Caco-2 (cell line): ENCODE measurements around the gene OR2A14. TPM values are rescaled to one million over a fixed set of nuclear protein-coding genes. Genes with fewer than 3 reads are reported as not detected.

ENCODE experiments used
- BruUV-seq: library from RNA; stranded (reverse); fragments of 400-500 nt; replicated peaks from 2 replicates; lab custom pipeline; 2021; lab: Mats Ljungman, UMichigan
- CTCF ChIA-PET: fragments of 300-600 bp; sonication (Branson Sonifier 250); formaldehyde crosslinking; loops from one replicate; lab custom pipeline; 2022; ENCODE audit warnings: antibody characterized with exemption; lab: Charles Lee
- POLR2A ChIA-PET: fragments of 300-600 bp; sonication (Branson Sonifier 250); formaldehyde crosslinking; loops from one replicate; lab custom pipeline; 2022; ENCODE audit warnings: antibody characterized with exemption; lab: Charles Lee
- DNase-seq, 2 experiments: peaks; one replicate each; pipeline versions ENCODE4 v3.0.0 to v3.0.0-alpha.2; 2020 to 2022
- H3K27me3 ChIP-seq: replicated peaks from 2 replicates; pipeline ENCODE4 v1.6.0; 2011; ENCODE audit warnings: low read length; ENCODE audit not compliant: control insufficient read depth, insufficient read depth
- H3K36me3 ChIP-seq: 2 replicates; pipeline ENCODE4 v1.5.1; 2011; ENCODE audit warnings: low read length; ENCODE audit not compliant: control insufficient read depth, insufficient read depth
- H3K4me1 ChIP-seq: fragments of 250-450 bp; sonication (Bioruptor Pico); 2 replicates; pipeline ENCODE4 v1.5.1; 2020; ENCODE audit warnings: mild to moderate bottlenecking
- H3K4me3 ChIP-seq: 2 replicates; pipeline ENCODE4 v1.5.1; 2011; ENCODE audit warnings: low read depth, mild to moderate bottlenecking, control low read depth, low read length
- H3K9me3 ChIP-seq: fragments of 250-450 bp; sonication (Bioruptor Pico); 2 replicates; pipeline ENCODE4 v1.5.1; 2020; ENCODE audit warnings: mild to moderate bottlenecking, moderate library complexity
- H3K27ac Mint-ChIP-seq: one replicate; pipeline ENCODE4 v1.8.0; 2022; ENCODE audit warnings: mixed read lengths; ENCODE audit not compliant: unreplicated experiment
- H3K27me3 Mint-ChIP-seq: one replicate; pipeline ENCODE4 v1.8.0; 2022; ENCODE audit warnings: mixed read lengths; ENCODE audit not compliant: insufficient read depth, unreplicated experiment
- H3K36me3 Mint-ChIP-seq: one replicate; pipeline ENCODE4 v1.8.0; 2022; ENCODE audit warnings: mild to moderate bottlenecking, mixed read lengths; ENCODE audit not compliant: insufficient read depth, unreplicated experiment
- H3K4me1 Mint-ChIP-seq: one replicate; pipeline ENCODE4 v1.8.0; 2022; ENCODE audit warnings: low read depth, mixed read lengths; ENCODE audit not compliant: unreplicated experiment
- H3K4me3 Mint-ChIP-seq: one replicate; pipeline ENCODE4 v1.8.0; 2022; ENCODE audit warnings: mild to moderate bottlenecking, moderate library complexity, mixed read lengths; ENCODE audit not compliant: unreplicated experiment
- H3K9me3 Mint-ChIP-seq: one replicate; pipeline ENCODE4 v1.8.0; 2022; ENCODE audit warnings: mixed read lengths; ENCODE audit not compliant: unreplicated experiment
- intact Hi-C: fragments of 100-400 bp; cut with micrococcal nuclease; formaldehyde crosslinking; loops from one replicate; pipeline ENCODE4 v1.10.0; 2022; ENCODE audit not compliant: unreplicated experiment
- total RNA-seq: library from RNA; stranded (reverse); gene quantifications from 2 replicates; pipeline ENCODE4 v1.2.3, GENCODE V29; 2022
- TF ChIP-seq, protein P1 (sequence below), 2 experiments: fragments of 200-600 bp in 1 of 2; IDR thresholded peaks; 1 replicate in 1 of 2; 2 replicates in 1 of 2; pipeline versions ENCODE4 v1.5.1 to v1.8.0; 2011 to 2022; ENCODE audit warnings: antibody characterized with exemption in 1 of 2, control low read depth in 1 of 2, inconsistent platforms in 1 of 2, low read depth in 1 of 2, low read length in 1 of 2, mild to moderate bottlenecking in 1 of 2, moderate library complexity in 1 of 2; ENCODE audit not compliant: insufficient read depth in 1 of 2, severe bottlenecking in 1 of 2, unreplicated experiment in 1 of 2

The OR2A14 gene
- total RNA-seq, 1 experiment from 2014 or later: not detected

GRCh38 chr7:144134116-144134515 is 11.1 kb downstream of the OR2A14 start:
- no peaks in the 10 kb centered on the region for H3K4me1 ChIP-seq
- H3K4me1 Mint-ChIP-seq: no peaks in the 10 kb centered on the region
- H3K4me3 Mint-ChIP-seq: no peak overlapping the region
- DNase-seq: no peak
- CTCF ChIA-PET: no interaction called here
- no peaks in the 10 kb centered on the region for H3K36me3 Mint-ChIP-seq
- H3K36me3 ChIP-seq: no peaks in the 10 kb centered on the region
- no peaks in the 10 kb centered on the region for H3K27me3 Mint-ChIP-seq
- H3K27ac Mint-ChIP-seq: no peak overlapping the region
- no peak overlapping the region for H3K4me3 ChIP-seq
- POLR2A ChIA-PET: no interaction called here
- H3K9me3 ChIP-seq: no peaks in the 10 kb centered on the region
- intact Hi-C loops: no loop called here
- no TSS peak for BruUV-seq
- H3K9me3 Mint-ChIP-seq: no peaks in the 10 kb centered on the region
- H3K27me3 ChIP-seq: no peaks in the 10 kb centered on the region
- TF ChIP-seq, protein P1, sequence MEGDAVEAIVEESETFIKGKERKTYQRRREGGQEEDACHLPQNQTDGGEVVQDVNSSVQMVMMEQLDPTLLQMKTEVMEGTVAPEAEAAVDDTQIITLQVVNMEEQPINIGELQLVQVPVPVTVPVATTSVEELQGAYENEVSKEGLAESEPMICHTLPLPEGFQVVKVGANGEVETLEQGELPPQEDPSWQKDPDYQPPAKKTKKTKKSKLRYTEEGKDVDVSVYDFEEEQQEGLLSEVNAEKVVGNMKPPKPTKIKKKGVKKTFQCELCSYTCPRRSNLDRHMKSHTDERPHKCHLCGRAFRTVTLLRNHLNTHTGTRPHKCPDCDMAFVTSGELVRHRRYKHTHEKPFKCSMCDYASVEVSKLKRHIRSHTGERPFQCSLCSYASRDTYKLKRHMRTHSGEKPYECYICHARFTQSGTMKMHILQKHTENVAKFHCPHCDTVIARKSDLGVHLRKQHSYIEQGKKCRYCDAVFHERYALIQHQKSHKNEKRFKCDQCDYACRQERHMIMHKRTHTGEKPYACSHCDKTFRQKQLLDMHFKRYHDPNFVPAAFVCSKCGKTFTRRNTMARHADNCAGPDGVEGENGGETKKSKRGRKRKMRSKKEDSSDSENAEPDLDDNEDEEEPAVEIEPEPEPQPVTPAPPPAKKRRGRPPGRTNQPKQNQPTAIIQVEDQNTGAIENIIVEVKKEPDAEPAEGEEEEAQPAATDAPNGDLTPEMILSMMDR (IDR thresholded peaks at IDR 0.05; ENCODE audit: insufficient read depth in 1 of 2, low read depth in 1 of 2, low read length in 1 of 2, severe bottlenecking in 1 of 2, unreplicated experiment in 1 of 2): no peak

- intact Hi-C loops: no loop called here
- POLR2A ChIA-PET: no interaction called here
- TF ChIP-seq, protein P1 (IDR thresholded peaks at IDR 0.05; ENCODE audit: insufficient read depth in 1 of 2, low read depth in 1 of 2, low read length in 1 of 2, severe bottlenecking in 1 of 2, unreplicated experiment in 1 of 2): no peak
- Mint-ChIP-seq H3K36me3 (no peaks in the 10 kb centered on the region), H3K27me3 (no peaks in the 10 kb centered on the region), H3K4me3 (no peak overlapping the region), H3K9me3 (peaks cover 23% of the 10 kb centered on the region), H3K4me1 (no peaks in the 10 kb centered on the region), H3K27ac (no peak overlapping the region)
- CTCF ChIA-PET: no interaction called here
- H3K36me3 ChIP-seq: no peaks in the 10 kb centered on the region
- no peak for DNase-seq
- no TSS peak for BruUV-seq
- no peaks in the 10 kb centered on the region for H3K27me3 ChIP-seq
- H3K9me3 ChIP-seq: 0 out of 2 replicates have a peak, but pooled peaks cover 6% of the 10 kb centered on the region
- no peaks in the 10 kb centered on the region for H3K4me1 ChIP-seq
- no peak overlapping the region for H3K4me3 ChIP-seq
These were observed 14.5 kb downstream of the OR2A14 start for GRCh38 chr7:144137501-144137900.

DNA sequence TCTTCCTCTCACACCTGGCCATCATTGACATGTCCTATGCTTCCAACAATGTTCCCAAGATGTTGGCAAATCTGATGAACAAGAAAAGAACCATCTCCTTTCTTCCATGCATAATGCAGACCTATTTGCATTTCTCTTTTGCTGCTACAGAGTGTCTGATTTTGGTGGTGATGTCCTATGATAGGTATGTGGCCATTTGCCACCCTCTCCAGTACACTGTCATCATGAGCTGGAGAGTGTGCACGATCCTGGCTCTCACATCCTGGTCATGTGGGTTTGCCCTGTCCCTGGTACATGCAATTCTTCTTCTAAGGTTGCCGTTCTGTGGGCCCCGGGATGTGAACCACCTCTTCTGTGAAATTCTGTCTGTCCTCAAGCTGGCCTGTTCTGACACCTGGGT is 19.2 kb downstream of the OR2A14 start:
- Mint-ChIP-seq H3K4me1 (no peaks in the 10 kb centered on the region), H3K27ac (no peak overlapping the region), H3K36me3 (no peaks in the 10 kb centered on the region), H3K4me3 (no peak overlapping the region), H3K27me3 (no peaks in the 10 kb centered on the region), H3K9me3 (peaks cover 34% of the 10 kb centered on the region)
- CTCF ChIA-PET: no interaction called here
- Histone ChIP-seq H3K36me3 (no peaks in the 10 kb centered on the region), H3K4me3 (no peak overlapping the region), H3K27me3 (no peaks in the 10 kb centered on the region), H3K4me1 (no peaks in the 10 kb centered on the region), H3K9me3 (peaks cover 6% of the 10 kb centered on the region; the same call in 1 of the 2 replicates)
- TF ChIP-seq, protein P1 (IDR thresholded peaks at IDR 0.05; ENCODE audit: insufficient read depth in 1 of 2, low read depth in 1 of 2, low read length in 1 of 2, severe bottlenecking in 1 of 2, unreplicated experiment in 1 of 2): no peak
- no TSS peak for BruUV-seq
- POLR2A ChIA-PET: no interaction called here
- intact Hi-C loops: no loop called here
- no peak for DNase-seq
